D721Med (cell line): ENCODE results near the gene TASOR2.

Experiments used
- DNase-seq: peaks from one replicate; pipeline ENCODE4 v3.0.0; 2011; ENCODE audit warnings: low spot score; ENCODE audit not compliant: insufficient read length
- FAIRE-seq: peaks from 2 replicates; lab custom pipeline; 2011; peaks lifted over from hg19 to GRCh38; lab: Jason Lieb, UNC
- TF ChIP-seq, protein P1 (sequence below): IDR thresholded peaks from 2 replicates; pipeline ENCODE4 v1.5.1; 2012; ENCODE audit warnings: mild to moderate bottlenecking, control low read depth; ENCODE audit not compliant: insufficient read depth; ENCODE audit errors: missing control alignments

Gene TASOR2, protein sequence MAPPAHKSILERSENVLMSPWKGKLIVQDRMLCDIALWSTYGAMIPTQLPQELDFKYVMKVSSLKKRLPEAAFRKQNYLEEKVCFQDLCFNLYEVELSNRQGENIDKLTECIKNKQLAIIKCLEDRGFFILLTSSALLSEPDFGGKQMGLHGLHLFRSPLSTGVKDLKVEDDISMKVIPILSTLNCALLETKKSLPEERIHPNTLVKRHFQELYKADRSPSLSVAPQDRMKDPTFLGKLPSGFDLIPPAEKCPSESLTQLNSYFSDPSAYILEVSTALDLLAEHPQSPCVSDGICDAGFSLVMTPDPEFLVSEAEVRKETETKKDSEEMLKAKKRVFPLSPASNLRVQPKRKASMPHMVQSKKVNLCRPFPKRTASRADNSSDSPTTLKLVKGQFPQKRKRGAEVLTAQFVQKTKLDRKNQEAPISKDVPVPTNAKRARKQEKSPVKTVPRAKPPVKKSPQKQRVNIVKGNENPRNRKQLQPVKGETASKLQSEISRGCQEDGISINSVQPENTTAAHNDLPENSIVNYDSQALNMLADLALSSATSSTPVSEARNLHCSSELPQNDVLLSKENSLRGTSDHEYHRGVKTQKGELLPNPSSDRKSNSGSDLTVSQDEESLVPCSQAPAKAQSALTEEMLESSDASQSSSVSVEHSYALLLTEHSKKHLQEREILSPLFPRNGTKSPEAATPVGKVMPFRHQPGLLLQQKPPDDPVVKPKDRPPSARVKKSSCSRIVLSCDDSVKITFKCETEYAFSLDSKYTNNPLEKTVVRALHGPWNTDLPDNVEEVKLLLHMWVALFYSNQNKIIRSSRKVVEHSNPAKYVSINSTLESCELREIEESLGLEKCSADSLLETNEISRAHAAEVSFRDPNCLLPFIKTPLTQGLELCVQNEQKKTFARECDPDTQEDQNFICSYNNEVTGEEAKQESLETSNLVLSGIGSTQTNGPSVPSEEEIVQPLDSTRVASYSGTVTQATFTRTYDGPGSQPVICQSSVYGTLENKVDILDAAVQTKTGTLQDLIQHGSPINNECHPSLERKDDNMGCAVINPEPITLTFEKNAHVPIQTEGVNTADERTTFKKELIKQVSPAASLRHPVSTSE (N-terminal part only)

DNA sequence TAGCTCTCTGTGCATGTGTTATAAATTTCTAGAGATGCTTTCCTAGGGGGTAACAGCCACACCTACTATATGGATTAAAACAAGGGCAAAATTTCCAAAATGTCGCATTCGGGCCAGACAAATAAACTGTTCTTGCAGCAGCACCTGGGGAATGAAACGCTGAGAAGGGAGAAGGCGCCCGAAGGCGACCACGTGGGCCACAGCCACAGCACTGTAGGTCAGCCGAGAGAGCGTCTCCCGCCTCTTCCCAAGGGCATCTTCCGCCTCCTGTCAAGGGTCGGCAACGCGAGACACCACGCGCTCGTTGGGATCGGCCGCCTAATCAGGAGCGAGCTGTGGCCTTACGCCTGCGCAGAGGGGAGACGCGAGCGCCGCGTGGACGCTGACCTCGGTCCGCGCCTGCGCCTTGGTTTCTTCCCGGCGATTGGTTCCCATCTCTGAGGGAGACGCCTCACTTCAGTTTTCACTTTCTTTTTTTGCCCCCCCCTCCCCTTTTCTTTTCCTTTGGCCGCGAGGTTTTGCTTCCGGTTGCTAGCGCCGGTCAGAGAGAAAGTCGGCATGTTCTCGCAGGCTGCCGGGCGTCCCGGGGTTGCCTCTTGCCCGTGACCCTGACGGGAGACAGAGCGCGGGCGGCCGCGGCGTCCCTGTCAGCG lies at the start of gene TASOR2:
Gene TASOR2 (plus strand): TSS at position 521 of the 653 bp plus-strand sequence. CDS start 35,805 bp downstream, outside the sequence.
- TF ChIP-seq, protein P1, sequence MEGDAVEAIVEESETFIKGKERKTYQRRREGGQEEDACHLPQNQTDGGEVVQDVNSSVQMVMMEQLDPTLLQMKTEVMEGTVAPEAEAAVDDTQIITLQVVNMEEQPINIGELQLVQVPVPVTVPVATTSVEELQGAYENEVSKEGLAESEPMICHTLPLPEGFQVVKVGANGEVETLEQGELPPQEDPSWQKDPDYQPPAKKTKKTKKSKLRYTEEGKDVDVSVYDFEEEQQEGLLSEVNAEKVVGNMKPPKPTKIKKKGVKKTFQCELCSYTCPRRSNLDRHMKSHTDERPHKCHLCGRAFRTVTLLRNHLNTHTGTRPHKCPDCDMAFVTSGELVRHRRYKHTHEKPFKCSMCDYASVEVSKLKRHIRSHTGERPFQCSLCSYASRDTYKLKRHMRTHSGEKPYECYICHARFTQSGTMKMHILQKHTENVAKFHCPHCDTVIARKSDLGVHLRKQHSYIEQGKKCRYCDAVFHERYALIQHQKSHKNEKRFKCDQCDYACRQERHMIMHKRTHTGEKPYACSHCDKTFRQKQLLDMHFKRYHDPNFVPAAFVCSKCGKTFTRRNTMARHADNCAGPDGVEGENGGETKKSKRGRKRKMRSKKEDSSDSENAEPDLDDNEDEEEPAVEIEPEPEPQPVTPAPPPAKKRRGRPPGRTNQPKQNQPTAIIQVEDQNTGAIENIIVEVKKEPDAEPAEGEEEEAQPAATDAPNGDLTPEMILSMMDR, result no peak
- DNase-seq, result peak; percentile 80
- no peak for FAIRE-seq

DNA sequence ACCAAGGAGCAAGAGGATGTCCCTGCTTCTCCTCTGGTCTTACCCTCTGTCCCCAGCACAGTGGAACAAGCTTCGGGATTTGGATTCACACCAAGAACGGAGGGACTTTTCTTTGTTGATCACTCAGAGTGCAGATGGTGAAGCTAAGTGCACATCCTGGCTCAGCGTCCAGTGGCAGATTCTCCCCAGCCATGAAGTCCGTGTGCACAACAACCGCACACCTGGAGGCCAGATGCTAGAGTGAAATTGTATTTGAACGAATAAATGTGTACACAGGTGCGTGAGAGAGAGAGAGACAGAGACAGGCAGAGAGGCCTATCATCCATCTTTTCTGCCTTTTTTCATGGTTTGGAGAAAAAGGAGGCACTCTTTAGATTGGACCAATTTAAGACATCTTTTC lies 49.7 kb upstream of the TASOR2 start:
- TF ChIP-seq, protein P1, result no peak
- no peak for DNase-seq
- FAIRE-seq, result no peak

DNA sequence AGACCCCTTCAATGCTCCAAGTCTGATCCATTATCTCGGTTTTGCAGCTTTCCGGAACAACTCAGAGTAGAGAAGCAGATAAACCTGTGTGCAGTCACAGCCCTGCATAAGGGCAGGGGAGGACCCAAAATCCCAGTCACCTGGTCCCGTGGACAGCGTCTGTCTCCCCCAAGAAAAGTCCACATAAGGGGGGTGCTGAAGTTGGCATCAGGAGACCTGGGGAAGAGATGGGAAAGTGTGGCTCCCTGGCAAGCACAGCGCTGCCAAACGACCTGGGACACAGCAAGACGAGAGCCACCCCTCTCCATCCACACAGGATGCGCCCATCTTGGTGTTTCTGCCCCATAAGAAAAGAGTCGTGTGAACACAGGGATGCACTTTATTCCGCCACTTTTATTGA lies 46.1 kb upstream of the TASOR2 start:
- no peak for FAIRE-seq
- TF ChIP-seq, protein P1, result no peak
- no peak for DNase-seq

DNA sequence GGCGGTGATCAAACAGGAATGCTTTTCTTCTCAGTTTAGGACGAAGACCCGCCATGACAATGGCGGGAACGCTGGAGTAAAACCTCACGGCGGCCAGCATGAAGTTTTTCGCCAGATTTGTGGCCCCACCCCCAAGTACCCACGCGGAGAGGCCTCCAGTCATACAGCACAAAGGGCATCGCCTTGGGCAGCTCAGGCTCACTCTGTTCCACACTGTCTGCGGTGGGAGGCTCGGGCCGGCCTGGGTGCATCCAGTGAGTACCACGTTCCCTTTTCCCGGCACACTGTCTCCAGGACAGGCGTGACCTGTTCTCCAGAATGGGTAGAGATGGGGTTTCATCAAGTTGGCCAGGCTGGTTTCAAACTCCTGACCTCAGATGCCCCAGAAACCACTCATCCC lies 45.6 kb upstream of the TASOR2 start:
- FAIRE-seq (no peak), DNase-seq (no peak)
- TF ChIP-seq, protein P1, result no peak

DNA sequence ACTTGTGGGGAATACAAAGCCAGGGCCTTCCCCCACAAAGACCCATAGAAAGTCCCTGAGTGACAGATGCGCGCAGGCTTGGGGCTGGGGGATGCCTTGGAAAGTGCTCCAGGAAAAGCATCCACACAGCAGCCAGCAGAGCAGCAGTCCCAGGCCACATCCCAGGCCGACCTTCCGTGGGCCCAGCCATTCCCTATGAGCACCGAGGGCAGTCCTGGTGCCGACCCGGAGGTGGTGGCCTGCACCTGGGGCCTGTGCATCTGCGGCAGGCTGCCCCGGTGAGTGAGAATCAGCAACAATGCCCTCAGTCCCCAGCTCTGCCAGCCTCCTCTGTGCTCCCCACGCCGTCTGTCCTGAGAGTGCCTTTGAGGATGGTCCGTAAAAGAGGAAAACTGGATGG lies 44.6 kb upstream of the TASOR2 start:
- TF ChIP-seq, protein P1, result no peak
- DNase-seq (no peak), FAIRE-seq (no peak)

DNA sequence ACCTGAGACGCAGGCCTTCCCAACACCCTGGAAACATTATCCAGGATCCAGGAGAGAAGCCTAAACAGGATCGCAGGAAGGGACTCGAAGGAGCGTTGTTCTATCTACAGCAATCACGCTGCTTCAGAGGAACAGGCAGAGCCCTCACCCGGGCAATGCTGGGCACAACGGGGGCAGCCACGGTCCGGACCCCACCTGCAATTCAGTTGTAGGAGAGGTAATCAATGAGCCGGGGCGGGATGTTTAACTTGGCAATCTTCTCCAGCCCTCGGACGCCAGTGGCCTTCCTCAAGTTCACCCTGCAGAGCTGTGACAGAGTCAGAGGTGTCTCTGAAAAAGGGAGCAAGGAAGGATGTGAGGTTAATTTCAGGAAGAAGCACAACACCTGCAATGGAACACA lies 44.1 kb upstream of the TASOR2 start:
- no peak for DNase-seq
- FAIRE-seq, result no peak
- TF ChIP-seq, protein P1, result no peak
